Measurements from ENCODE around the gene CDK16. TPM values are rescaled to one million over a fixed set of nuclear protein-coding genes. Genes with fewer than 3 reads are reported as not detected.

CDK16 gene
- total and polyA plus RNA-seq, 2 donors (not counting 1 experiment from before 2014, with no cell fraction given), result 57.6 to 104 TPM

DNA sequence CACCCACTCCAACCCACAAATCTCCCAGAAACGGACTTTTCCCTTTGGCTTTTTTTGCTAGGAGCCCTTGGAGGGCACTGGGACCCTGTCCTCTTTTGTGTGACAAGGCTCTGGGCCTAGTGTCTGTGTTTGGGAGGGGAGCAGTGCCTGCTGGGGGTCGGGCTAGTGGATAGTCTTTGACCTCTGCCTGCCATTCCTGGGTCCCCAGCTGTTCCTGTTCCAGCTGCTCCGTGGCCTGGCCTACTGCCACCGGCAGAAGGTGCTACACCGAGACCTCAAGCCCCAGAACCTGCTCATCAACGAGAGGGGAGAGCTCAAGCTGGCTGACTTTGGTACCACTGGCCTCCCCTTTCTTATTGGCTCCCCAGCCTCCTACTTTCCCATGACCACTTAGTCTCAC lies 7.6 kb downstream of the CDK16 start:
- no peak overlapping the region for H3K4me2 ChIP-seq (ENCODE audit: extremely low read depth, insufficient read depth, low read length)
- H3K9me3 ChIP-seq (ENCODE audit: control insufficient read depth, insufficient read depth, low read depth, low read length), result no peaks in the 10 kb centered on the region
- H4K20me1 ChIP-seq (ENCODE audit: control insufficient read depth, extremely low read depth, insufficient read depth, low read length), result no peaks in the 10 kb centered on the region
- H3K27me3 ChIP-seq (ENCODE audit: control insufficient read depth, insufficient read depth, low read length), result no peaks in the 10 kb centered on the region
- no peak overlapping the region for H3K9ac ChIP-seq (ENCODE audit: insufficient read depth, low read length)
- no peaks in the 10 kb centered on the region for H3K4me1 ChIP-seq (ENCODE audit: control insufficient read depth, extremely low read depth, insufficient read depth, low read length)
- H3K36me3 ChIP-seq (ENCODE audit: control insufficient read depth, insufficient read depth, low read length), result peaks cover 21% of the 10 kb centered on the region
- no peak overlapping the region for H3K4me3 ChIP-seq (replicated peaks in 1 of 4; ENCODE audit: control extremely low read depth in 1 of 4, insufficient read depth in 1 of 4, low read depth in 3 of 4, low read length in 4 of 4)
- H2AFZ ChIP-seq (ENCODE audit: low read length), result no peak overlapping the region
- TF ChIP-seq EZH2 (IDR thresholded peaks at IDR 0.05; ENCODE audit: low read length, missing control alignments), result no peak
- TF ChIP-seq, protein P1, sequence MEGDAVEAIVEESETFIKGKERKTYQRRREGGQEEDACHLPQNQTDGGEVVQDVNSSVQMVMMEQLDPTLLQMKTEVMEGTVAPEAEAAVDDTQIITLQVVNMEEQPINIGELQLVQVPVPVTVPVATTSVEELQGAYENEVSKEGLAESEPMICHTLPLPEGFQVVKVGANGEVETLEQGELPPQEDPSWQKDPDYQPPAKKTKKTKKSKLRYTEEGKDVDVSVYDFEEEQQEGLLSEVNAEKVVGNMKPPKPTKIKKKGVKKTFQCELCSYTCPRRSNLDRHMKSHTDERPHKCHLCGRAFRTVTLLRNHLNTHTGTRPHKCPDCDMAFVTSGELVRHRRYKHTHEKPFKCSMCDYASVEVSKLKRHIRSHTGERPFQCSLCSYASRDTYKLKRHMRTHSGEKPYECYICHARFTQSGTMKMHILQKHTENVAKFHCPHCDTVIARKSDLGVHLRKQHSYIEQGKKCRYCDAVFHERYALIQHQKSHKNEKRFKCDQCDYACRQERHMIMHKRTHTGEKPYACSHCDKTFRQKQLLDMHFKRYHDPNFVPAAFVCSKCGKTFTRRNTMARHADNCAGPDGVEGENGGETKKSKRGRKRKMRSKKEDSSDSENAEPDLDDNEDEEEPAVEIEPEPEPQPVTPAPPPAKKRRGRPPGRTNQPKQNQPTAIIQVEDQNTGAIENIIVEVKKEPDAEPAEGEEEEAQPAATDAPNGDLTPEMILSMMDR (conservative IDR thresholded peaks at IDR 0.05 in 1 of 2, IDR thresholded peaks at IDR 0.05 in 1 of 2; ENCODE audit: low read depth in 1 of 2, low read length in 2 of 2), result no peak
- H3K27ac ChIP-seq (ENCODE audit: insufficient read depth, low read length), result no peak overlapping the region
- peaks cover 18% of the 10 kb centered on the region for H3K79me2 ChIP-seq (ENCODE audit: control insufficient read depth, insufficient read depth, low read length)
- no peak for DNase-seq (ENCODE audit: low read depth in 2 of 2)

DNA sequence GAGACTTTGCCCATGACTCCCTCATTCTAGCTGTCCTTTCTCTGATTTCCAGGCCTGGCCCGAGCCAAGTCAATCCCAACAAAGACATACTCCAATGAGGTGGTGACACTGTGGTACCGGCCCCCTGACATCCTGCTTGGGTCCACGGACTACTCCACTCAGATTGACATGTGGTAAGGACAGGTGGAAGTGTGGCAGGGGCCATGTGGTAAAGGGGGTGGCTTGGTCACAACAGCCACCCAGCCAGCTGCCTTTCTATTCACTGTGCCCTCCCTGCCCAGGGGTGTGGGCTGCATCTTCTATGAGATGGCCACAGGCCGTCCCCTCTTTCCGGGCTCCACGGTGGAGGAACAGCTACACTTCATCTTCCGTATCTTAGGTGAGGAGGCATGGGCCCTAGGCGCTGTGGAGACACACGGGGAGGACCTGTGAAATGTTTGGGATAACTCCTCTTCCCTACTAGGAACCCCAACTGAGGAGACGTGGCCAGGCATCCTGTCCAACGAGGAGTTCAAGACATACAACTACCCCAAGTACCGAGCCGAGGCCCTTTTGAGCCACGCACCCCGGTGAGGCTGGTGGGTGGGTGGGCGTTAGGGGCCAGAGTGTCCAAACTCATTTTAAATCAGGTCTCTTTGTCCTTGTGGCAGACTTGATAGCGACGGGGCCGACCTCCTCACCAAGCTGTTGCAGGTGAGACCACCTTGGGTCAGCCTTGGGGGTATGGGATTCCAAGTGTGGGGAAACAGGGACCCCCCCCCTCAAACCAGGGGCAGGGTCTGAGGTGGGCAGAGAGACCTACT lies 8.3 kb downstream of the CDK16 start:
- H3K27ac ChIP-seq (ENCODE audit: insufficient read depth, low read length), result no peak overlapping the region
- H3K79me2 ChIP-seq (ENCODE audit: control insufficient read depth, insufficient read depth, low read length), result peaks cover 12% of the 10 kb centered on the region
- TF ChIP-seq, protein P1 (conservative IDR thresholded peaks at IDR 0.05 in 1 of 2, IDR thresholded peaks at IDR 0.05 in 1 of 2; ENCODE audit: low read depth in 1 of 2, low read length in 2 of 2), result no peak
- TF ChIP-seq EZH2 (IDR thresholded peaks at IDR 0.05; ENCODE audit: low read length, missing control alignments), result no peak
- H3K27me3 ChIP-seq (ENCODE audit: control insufficient read depth, insufficient read depth, low read length), result no peaks in the 10 kb centered on the region
- H3K9me3 ChIP-seq (ENCODE audit: control insufficient read depth, insufficient read depth, low read depth, low read length), result no peaks in the 10 kb centered on the region
- H4K20me1 ChIP-seq (ENCODE audit: control insufficient read depth, extremely low read depth, insufficient read depth, low read length), result no peaks in the 10 kb centered on the region
- no peak overlapping the region for H3K4me3 ChIP-seq (replicated peaks in 1 of 4; ENCODE audit: control extremely low read depth in 1 of 4, insufficient read depth in 1 of 4, low read depth in 3 of 4, low read length in 4 of 4)
- H2AFZ ChIP-seq (ENCODE audit: low read length), result no peak overlapping the region
- peaks cover 21% of the 10 kb centered on the region for H3K36me3 ChIP-seq (ENCODE audit: control insufficient read depth, insufficient read depth, low read length)
- no peak overlapping the region for H3K4me2 ChIP-seq (ENCODE audit: extremely low read depth, insufficient read depth, low read length)
- H3K4me1 ChIP-seq (ENCODE audit: control insufficient read depth, extremely low read depth, insufficient read depth, low read length), result no peaks in the 10 kb centered on the region
- H3K9ac ChIP-seq (ENCODE audit: insufficient read depth, low read length), result no peak overlapping the region
- DNase-seq (ENCODE audit: low read depth in 2 of 2), result no peak

GRCh38 chrX:47227334-47227583 lies 8.8 kb downstream of the CDK16 start:
- no peak overlapping the region for H3K9ac ChIP-seq (ENCODE audit: insufficient read depth, low read length)
- peaks cover 21% of the 10 kb centered on the region for H3K36me3 ChIP-seq (ENCODE audit: control insufficient read depth, insufficient read depth, low read length)
- no peak overlapping the region for H3K4me3 ChIP-seq (replicated peaks in 1 of 4; ENCODE audit: control extremely low read depth in 1 of 4, insufficient read depth in 1 of 4, low read depth in 3 of 4, low read length in 4 of 4)
- H4K20me1 ChIP-seq (ENCODE audit: control insufficient read depth, extremely low read depth, insufficient read depth, low read length), result no peaks in the 10 kb centered on the region
- H3K4me2 ChIP-seq (ENCODE audit: extremely low read depth, insufficient read depth, low read length), result no peak overlapping the region
- no peaks in the 10 kb centered on the region for H3K27me3 ChIP-seq (ENCODE audit: control insufficient read depth, insufficient read depth, low read length)
- no peaks in the 10 kb centered on the region for H3K9me3 ChIP-seq (ENCODE audit: control insufficient read depth, insufficient read depth, low read depth, low read length)
- TF ChIP-seq, protein P1 (conservative IDR thresholded peaks at IDR 0.05 in 1 of 2, IDR thresholded peaks at IDR 0.05 in 1 of 2; ENCODE audit: low read depth in 1 of 2, low read length in 2 of 2), result no peak
- no peak for TF ChIP-seq EZH2 (IDR thresholded peaks at IDR 0.05; ENCODE audit: low read length, missing control alignments)
- H2AFZ ChIP-seq (ENCODE audit: low read length), result no peak overlapping the region
- no peak for DNase-seq (ENCODE audit: low read depth in 2 of 2)
- no peak overlapping the region for H3K27ac ChIP-seq (ENCODE audit: insufficient read depth, low read length)
- no peaks in the 10 kb centered on the region for H3K4me1 ChIP-seq (ENCODE audit: control insufficient read depth, extremely low read depth, insufficient read depth, low read length)
- H3K79me2 ChIP-seq (ENCODE audit: control insufficient read depth, insufficient read depth, low read length), result peaks cover 7% of the 10 kb centered on the region
